Panc1 (cell line): ENCODE data around the gene PRR35. TPM values are rescaled to one million over a fixed set of nuclear protein-coding genes. Genes with fewer than 3 reads are reported as not detected.

Experiments used
- ATAC-seq: fragments of 200-7000 bp; cut with Tn5 transposase; 2 replicates; pipeline ENCODE4 v1.9.1; 2020; ENCODE audit warnings: mild to moderate bottlenecking, moderate library complexity
- BruUV-seq: library from RNA; stranded (reverse); fragments of 400-500 nt; replicated peaks from 2 replicates; lab custom pipeline; 2021; lab: Mats Ljungman, UMichigan
- CTCF ChIA-PET: fragments of 300-600 bp; sonication (Branson Sonifier 250); formaldehyde crosslinking; loops from one replicate; lab custom pipeline; 2022; ENCODE audit warnings: antibody characterized with exemption; lab: Charles Lee
- POLR2A ChIA-PET: fragments of 300-600 bp; sonication (Branson Sonifier 250); formaldehyde crosslinking; loops from one replicate; lab custom pipeline; 2022; ENCODE audit warnings: antibody characterized with exemption; lab: Charles Lee
- DNase-seq: peaks from one replicate; pipeline ENCODE4 v3.0.0-alpha.2; 2010; ENCODE audit warnings: low read depth, low spot score
- H3K27ac ChIP-seq: 2 replicates; pipeline ENCODE4 v1.5.1; 2011; ENCODE audit warnings: mild to moderate bottlenecking, low read length, inconsistent platforms
- H3K27me3 ChIP-seq: fragments of 200-500 bp; sonication (Bioruptor generic); 2 replicates; pipeline ENCODE4 v1.6.0; 2014; ENCODE audit warnings: low read length, inconsistent platforms; ENCODE audit not compliant: control insufficient read depth, insufficient read depth
- H3K36me3 ChIP-seq: fragments of 200-500 bp; sonication (Bioruptor generic); 2 replicates; pipeline ENCODE4 v1.5.1; 2014; ENCODE audit warnings: inconsistent platforms, mild to moderate bottlenecking, low read length, moderate library complexity; ENCODE audit not compliant: control insufficient read depth, insufficient read depth
- H3K4me1 ChIP-seq: 2 replicates; pipeline ENCODE4 v1.5.1; 2011; ENCODE audit warnings: inconsistent platforms, mild to moderate bottlenecking, low read length, moderate library complexity; ENCODE audit not compliant: control insufficient read depth, insufficient read depth
- H3K4me3 ChIP-seq, 2 experiments: 2 replicates each; pipeline ENCODE4 v1.5.1; 2011 to 2012; ENCODE audit warnings: low read depth in 2 of 2, low read length in 2 of 2, mild to moderate bottlenecking in 2 of 2, inconsistent platforms in 1 of 2, moderate library complexity in 1 of 2
- H3K9me3 ChIP-seq: fragments of 200-500 bp; sonication (Bioruptor generic); 2 replicates; pipeline ENCODE4 v1.5.1; 2014; ENCODE audit warnings: low read depth, mild to moderate bottlenecking, inconsistent platforms, low read length, moderate library complexity; ENCODE audit not compliant: control insufficient read depth, insufficient read depth
- CTCF ChIP-seq: fragments of 450-650 bp; IDR thresholded peaks from 2 replicates; pipeline ENCODE4 v1.5.1; 2017; ENCODE audit warnings: mild to moderate bottlenecking
- POLR2AphosphoS5 ChIP-seq: IDR thresholded peaks from 2 replicates; pipeline ENCODE4 v1.6.1; 2012; ENCODE audit warnings: mild to moderate bottlenecking, low read depth, low read length, moderate library complexity
- REST ChIP-seq, 2 experiments: IDR thresholded peaks; 2 replicates each; pipeline ENCODE4 v1.6.1; 2011 to 2012; ENCODE audit warnings: low read depth in 2 of 2, control low read depth in 1 of 2, low read length in 1 of 2, mild to moderate bottlenecking in 1 of 2, moderate library complexity in 1 of 2; ENCODE audit not compliant: insufficient read depth in 1 of 2
- SIN3A ChIP-seq: IDR thresholded peaks from 2 replicates; pipeline ENCODE4 v1.6.1; 2012; ENCODE audit warnings: low read depth, mild to moderate bottlenecking, low read length, moderate library complexity, borderline replicate concordance; ENCODE audit not compliant: insufficient read depth
- TCF7L2 ChIP-seq: IDR thresholded peaks from 2 replicates; pipeline ENCODE4 v1.6.1; 2011; ENCODE audit warnings: mild to moderate bottlenecking, low read depth, low read length, inconsistent platforms
- in situ Hi-C: cut with HindIII; loops from 2 replicates; pipeline ENCODE4 v1.10.0; 2016; ENCODE audit warnings: low sequenced_read_pairs, low pct_unique_long_range_greater_than_20kb
- intact Hi-C: fragments of 100-400 bp; cut with micrococcal nuclease; formaldehyde crosslinking; loops from one replicate; pipeline ENCODE4 v1.10.0; 2022; ENCODE audit not compliant: unreplicated experiment
- total RNA-seq: library from RNA; stranded (reverse); gene quantifications from one replicate; pipeline ENCODE4 v1.2.1, GENCODE V29; 2021; ENCODE audit not compliant: unreplicated experiment

PRR35 gene
- total RNA-seq, 1 experiment from 2014 or later, result 2.2 TPM

DNA sequence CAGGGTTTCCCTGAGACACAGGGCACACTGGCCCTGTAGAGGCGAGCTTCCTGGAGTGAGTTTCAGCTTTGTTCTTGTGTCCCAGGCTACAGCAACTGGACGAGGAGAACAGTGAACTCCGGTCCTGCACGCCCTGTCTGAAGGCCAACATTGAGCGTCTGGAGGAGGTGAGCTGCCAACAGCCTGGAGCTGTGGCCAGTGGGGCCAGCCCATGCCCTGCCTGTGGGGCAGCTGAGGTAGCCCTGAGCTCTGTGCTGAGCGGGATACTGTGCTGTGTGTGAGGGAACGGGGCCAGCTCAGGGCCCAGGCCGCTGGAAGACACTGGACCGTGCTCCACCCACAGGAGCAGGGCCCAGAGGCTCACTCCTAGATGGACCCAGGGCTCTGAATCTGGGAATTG lies 41.3 kb upstream of the PRR35 start:
- no peak for ATAC-seq
- intact Hi-C loops, result no loop called here
- H3K36me3 ChIP-seq, result no peaks in the 10 kb centered on the region

DNA sequence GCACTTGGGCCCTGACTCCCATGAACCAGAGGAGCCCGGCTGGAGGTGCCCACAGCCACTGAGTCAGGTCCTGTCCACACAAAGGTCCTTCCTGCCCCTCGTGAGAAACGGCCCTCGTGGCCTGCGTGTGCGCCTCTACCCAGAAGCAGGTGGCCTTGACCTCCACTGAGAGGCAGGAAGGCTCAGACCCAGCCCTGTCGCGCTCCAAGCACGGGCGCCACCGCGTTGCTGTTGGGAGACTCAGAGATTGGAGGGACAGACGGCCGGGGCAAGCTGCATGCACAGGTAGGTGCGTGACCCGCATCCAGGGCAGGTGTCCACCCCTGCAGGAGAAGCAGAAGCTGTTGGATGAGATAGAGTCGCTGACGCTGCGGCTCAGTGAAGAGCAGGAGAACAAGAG lies 40.8 kb upstream of the PRR35 start:
- CTCF ChIA-PET, result interaction anchor here (0.6 kb wide), 1 partner anchor 127 kb away, joined by 4 read pairs; no protein-coding TSS in a partner anchor
- BruUV-seq, result no TSS peak
- Histone ChIP-seq H3K4me3 (no peak overlapping the region), H3K27me3 (no peaks in the 10 kb centered on the region), H3K4me1 (peaks cover 7% of the 10 kb centered on the region; the same call in 1 of the 2 replicates), H3K9me3 (no peaks in the 10 kb centered on the region), H3K36me3 (no peaks in the 10 kb centered on the region), H3K27ac (no peak overlapping the region)
- in situ Hi-C loops (no loop called here), intact Hi-C loops (no loop called here)
- TF ChIP-seq CTCF, result no peak
- no peak for TF ChIP-seq REST (IDR thresholded peaks at IDR 0.05; ENCODE audit: insufficient read depth in 1 of 2, low read depth in 2 of 2, low read length in 1 of 2)
- TF ChIP-seq TCF7L2, result no peak
- TF ChIP-seq SIN3A, result no peak
- TF ChIP-seq POLR2AphosphoS5, result 0 out of 2 replicates have a peak, but pooled peaks have one; percentile 32
- POLR2A ChIA-PET, result no interaction called here
- no peak for ATAC-seq
- DNase-seq, result no peak

More for the DNA sequence above, 41.3 kb upstream of the PRR35 start:
- no peak for TF ChIP-seq REST (IDR thresholded peaks at IDR 0.05; ENCODE audit: insufficient read depth in 1 of 2, low read depth in 2 of 2, low read length in 1 of 2)
- no peak for TF ChIP-seq POLR2AphosphoS5
- no peak for TF ChIP-seq CTCF
- TF ChIP-seq TCF7L2, result no peak
- no peak for TF ChIP-seq SIN3A
- Histone ChIP-seq H3K4me1 (peaks cover 4% of the 10 kb centered on the region; the same call in 1 of the 2 replicates), H3K27me3 (no peaks in the 10 kb centered on the region), H3K9me3 (no peaks in the 10 kb centered on the region), H3K4me3 (no peak overlapping the region), H3K27ac (no peak overlapping the region)
- ChIA-PET POLR2A (no interaction called here), CTCF (no interaction called here)
- no peak for DNase-seq
- in situ Hi-C loops, result no loop called here
- BruUV-seq, result no TSS peak
